Activated CD4-positive, alpha-beta memory T cell treated with anti-CD3 and anti-CD28 coated beads, Interleukin-2, amount 10 ng/mL, durations not matched to agents 7 days and 5 days (primary cell): ENCODE results near the gene JMJD1C. TPM values are rescaled to one million over a fixed set of nuclear protein-coding genes. Genes with fewer than 3 reads are reported as not detected.

Experiments
- CTCF ChIA-PET: fragments of 350-600 bp; sonication (Branson Sonifier 250); formaldehyde crosslinking; loops from one replicate; lab custom pipeline; 2021; ENCODE audit warnings: antibody characterized with exemption, inconsistent platforms; lab: Charles Lee
- POLR2A ChIA-PET: fragments of 350-600 bp; sonication (Branson Sonifier 250); formaldehyde crosslinking; loops from one replicate; lab custom pipeline; 2021; ENCODE audit warnings: antibody characterized with exemption; lab: Charles Lee
- DNase-seq: peaks from one replicate; pipeline ENCODE4 v3.0.0-alpha.2; 2020
- H3K27ac Mint-ChIP-seq: one replicate; pipeline ENCODE4 v1.8.0; 2021; ENCODE audit warnings: mild to moderate bottlenecking, mixed read lengths
- H3K27me3 Mint-ChIP-seq: one replicate; pipeline ENCODE4 v1.8.0; 2021; ENCODE audit warnings: mixed read lengths
- H3K36me3 Mint-ChIP-seq: one replicate; pipeline ENCODE4 v1.8.0; 2021; ENCODE audit warnings: low read depth, mixed read lengths
- H3K4me1 Mint-ChIP-seq: one replicate; pipeline ENCODE4 v1.8.0; 2021; ENCODE audit warnings: mixed read lengths
- H3K4me3 Mint-ChIP-seq: one replicate; pipeline ENCODE4 v1.8.0; 2021; ENCODE audit warnings: mild to moderate bottlenecking, mixed read lengths
- H3K9me3 Mint-ChIP-seq: one replicate; pipeline ENCODE4 v1.8.0; 2021; ENCODE audit warnings: mixed read lengths
- total RNA-seq, 2 experiments: library from RNA; stranded (reverse); gene quantifications; one replicate each; pipeline ENCODE4 v1.2.3, GENCODE V29; 2021

The JMJD1C gene
- total RNA-seq, 2 experiments from 2014 or later = 65.6 to 66.8 TPM

DNA sequence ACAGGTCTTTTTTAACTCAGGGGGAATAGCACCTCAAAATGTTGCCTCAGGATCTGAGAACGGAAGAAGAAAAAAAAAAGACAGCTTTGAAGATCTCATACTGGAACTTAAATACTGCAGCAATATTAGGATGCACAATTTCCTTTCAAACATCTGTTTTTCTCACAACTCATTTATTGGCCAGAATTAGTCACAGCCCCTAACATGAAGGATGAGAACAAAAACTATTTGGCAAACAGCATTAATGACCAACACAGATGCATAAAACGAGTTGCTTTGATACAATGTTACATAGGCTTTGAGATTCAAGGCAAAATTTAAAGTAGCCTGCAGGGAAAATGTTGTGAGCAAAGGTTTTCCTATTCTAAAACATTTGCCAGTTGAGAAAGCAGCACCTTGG, 36.5 kb downstream of the JMJD1C start:
- DNase-seq = no peak
- Mint-ChIP-seq H3K4me1 (peaks cover 15% of the 10 kb centered on the region), H3K27me3 (no peaks in the 10 kb centered on the region), H3K4me3 (no peak overlapping the region), H3K36me3 (peaks cover 20% of the 10 kb centered on the region), H3K9me3 (peaks cover 5% of the 10 kb centered on the region), H3K27ac (no peak overlapping the region)
- ChIA-PET POLR2A (no interaction called here), CTCF (no interaction called here)

DNA sequence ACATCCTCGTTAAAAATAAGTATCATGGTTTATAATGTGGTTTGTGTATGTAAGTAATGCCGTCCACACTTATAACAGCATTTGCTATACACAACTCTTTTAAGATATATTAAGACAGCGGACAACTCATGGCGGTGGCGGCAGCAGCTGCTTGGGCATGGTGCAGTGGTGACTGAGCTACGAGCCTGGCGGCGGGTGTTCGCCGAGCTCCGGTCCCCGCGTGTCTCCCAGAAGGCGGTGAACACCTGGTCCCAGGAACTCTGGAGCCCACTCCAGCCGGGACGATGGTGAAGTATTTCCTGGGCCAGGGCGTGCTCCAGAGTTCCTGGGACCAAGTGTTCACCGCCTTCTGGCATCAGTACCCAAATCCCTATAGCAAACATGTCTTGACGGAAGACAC, 38.8 kb downstream of the JMJD1C start:
- no peaks in the 10 kb centered on the region for H3K27me3 Mint-ChIP-seq
- POLR2A ChIA-PET = no interaction called here
- peaks cover 15% of the 10 kb centered on the region for H3K4me1 Mint-ChIP-seq
- DNase-seq = no peak
- peaks cover 14% of the 10 kb centered on the region for H3K36me3 Mint-ChIP-seq
- H3K9me3 Mint-ChIP-seq = peaks cover 2% of the 10 kb centered on the region
- CTCF ChIA-PET = no interaction called here
- no peak overlapping the region for H3K4me3 Mint-ChIP-seq
- no peak overlapping the region for H3K27ac Mint-ChIP-seq

DNA sequence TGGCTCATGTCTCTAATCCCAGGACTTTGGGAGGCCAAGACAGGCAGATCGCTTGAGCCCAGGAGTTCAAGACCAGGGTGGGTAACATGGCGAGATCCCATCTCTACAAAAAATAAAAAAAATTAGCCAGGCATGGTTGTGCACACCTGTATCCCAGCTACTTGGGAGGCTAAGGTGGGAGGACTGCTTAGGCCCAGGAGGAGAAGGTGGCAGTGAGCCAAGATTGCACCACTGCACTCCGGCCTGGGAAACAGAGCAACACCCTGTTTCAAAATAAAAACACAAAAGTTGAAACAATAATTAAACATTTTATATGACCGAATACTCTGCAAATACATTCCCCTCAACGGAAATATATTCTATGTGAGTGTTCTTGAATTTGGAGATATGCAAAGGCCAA, 40.3 kb downstream of the JMJD1C start:
- no peak for DNase-seq
- peaks cover 6% of the 10 kb centered on the region for H3K36me3 Mint-ChIP-seq
- no peaks in the 10 kb centered on the region for H3K9me3 Mint-ChIP-seq
- ChIA-PET POLR2A (no interaction called here), CTCF (no interaction called here)
- H3K27ac Mint-ChIP-seq = no peak overlapping the region
- peaks cover 22% of the 10 kb centered on the region for H3K4me1 Mint-ChIP-seq
- no peak overlapping the region for H3K4me3 Mint-ChIP-seq
- H3K27me3 Mint-ChIP-seq = no peaks in the 10 kb centered on the region

DNA sequence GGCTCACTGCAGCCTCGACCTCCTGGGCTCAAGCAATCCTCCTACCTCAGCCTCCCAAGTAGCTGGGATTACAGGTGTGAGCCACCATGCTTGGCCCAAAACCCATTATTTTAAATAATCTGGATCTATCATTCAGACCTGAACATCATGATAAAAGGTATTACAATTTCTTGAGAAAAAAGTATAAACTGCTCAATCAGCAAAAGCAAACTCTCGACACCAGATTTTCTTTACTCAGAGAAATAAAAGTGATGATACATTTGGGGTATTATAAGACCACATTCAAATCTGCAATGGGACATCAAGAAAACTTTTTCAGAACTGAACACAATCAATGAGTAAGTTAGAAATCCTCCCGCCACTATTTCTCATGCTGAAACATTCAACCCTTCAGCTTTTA, 41.2 kb downstream of the JMJD1C start:
- Mint-ChIP-seq H3K27me3 (no peaks in the 10 kb centered on the region), H3K36me3 (peaks cover 2% of the 10 kb centered on the region), H3K4me3 (no peak overlapping the region), H3K4me1 (peaks cover 20% of the 10 kb centered on the region), H3K27ac (no peak overlapping the region), H3K9me3 (no peaks in the 10 kb centered on the region)
- DNase-seq = no peak
- CTCF ChIA-PET = no interaction called here
- POLR2A ChIA-PET = no interaction called here

DNA sequence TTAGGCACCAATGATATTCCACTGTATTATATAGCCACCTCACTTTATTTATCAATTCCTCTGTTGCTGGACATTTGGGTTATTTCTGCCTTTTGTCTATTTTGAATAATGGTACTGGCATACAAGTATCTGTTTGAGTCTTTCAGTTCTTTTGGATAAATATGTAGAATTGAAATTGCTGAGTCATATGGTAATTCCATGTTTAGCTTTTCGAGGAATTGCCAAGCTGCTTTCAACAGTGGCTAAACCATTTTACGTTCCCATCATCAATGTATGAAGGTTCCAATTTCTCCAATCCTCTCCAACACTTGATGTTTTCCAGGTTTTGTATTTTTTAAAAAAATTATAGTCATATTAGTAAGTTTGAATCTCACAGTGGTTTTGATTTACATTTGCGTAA, 42.3 kb downstream of the JMJD1C start:
- H3K36me3 Mint-ChIP-seq = peaks cover 2% of the 10 kb centered on the region
- H3K4me3 Mint-ChIP-seq = no peak overlapping the region
- ChIA-PET POLR2A (no interaction called here), CTCF (no interaction called here)
- H3K9me3 Mint-ChIP-seq = no peaks in the 10 kb centered on the region
- no peaks in the 10 kb centered on the region for H3K27me3 Mint-ChIP-seq
- H3K27ac Mint-ChIP-seq = no peak overlapping the region
- DNase-seq = no peak
- H3K4me1 Mint-ChIP-seq = peaks cover 17% of the 10 kb centered on the region

DNA sequence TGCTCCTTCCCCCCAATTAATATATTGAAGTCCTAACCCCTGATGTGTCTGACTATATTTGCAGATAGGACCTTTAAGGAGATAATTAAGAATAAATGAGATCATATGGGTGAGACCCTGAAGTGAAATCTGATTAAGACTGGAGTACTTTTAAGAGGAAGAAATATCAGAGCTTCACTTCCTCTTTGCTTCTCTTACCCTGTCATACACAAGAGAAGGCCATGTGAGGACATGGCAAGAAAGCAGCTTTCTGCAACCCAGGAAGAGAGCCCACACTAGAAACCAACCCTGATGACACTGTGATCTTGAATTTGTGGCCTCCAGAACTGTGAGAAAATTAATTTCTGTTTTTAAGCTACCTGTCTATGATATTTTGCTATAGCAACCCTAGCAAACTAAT, 44.2 kb downstream of the JMJD1C start:
- Mint-ChIP-seq H3K4me1 (peaks cover 17% of the 10 kb centered on the region), H3K36me3 (no peaks in the 10 kb centered on the region), H3K9me3 (no peaks in the 10 kb centered on the region), H3K27me3 (no peaks in the 10 kb centered on the region), H3K4me3 (no peak overlapping the region), H3K27ac (peak overlapping the region; percentile 26)
- no peak for DNase-seq
- ChIA-PET CTCF (no interaction called here), POLR2A (interaction anchor here (0.8 kb wide), 1 partner anchor 154 kb away, joined by 3 read pairs; no protein-coding TSS in a partner anchor)

DNA sequence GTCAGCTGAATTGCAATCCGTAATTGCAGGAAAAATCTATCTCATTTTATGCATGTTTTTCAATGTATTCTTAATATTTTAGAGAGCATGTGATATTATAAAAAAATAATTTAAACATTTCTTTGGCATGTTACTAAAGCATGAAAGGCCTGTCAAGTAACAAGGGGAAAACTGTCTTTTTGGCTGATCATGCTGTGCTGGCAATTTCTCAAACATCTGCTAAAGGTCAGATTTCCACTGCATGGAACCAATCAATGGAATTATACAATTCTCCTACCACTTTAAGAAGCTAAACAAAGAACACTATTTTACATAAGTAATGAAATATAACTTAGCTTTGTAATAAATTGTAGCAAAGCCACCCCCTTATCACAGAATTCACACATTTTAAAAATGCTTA, 49.4 kb downstream of the JMJD1C start:
- no peak for DNase-seq
- Mint-ChIP-seq H3K4me1 (peaks cover 11% of the 10 kb centered on the region), H3K36me3 (no peaks in the 10 kb centered on the region), H3K4me3 (no peak overlapping the region), H3K27ac (no peak overlapping the region), H3K9me3 (no peaks in the 10 kb centered on the region), H3K27me3 (no peaks in the 10 kb centered on the region)
- CTCF ChIA-PET = no interaction called here
- POLR2A ChIA-PET = no interaction called here

DNA sequence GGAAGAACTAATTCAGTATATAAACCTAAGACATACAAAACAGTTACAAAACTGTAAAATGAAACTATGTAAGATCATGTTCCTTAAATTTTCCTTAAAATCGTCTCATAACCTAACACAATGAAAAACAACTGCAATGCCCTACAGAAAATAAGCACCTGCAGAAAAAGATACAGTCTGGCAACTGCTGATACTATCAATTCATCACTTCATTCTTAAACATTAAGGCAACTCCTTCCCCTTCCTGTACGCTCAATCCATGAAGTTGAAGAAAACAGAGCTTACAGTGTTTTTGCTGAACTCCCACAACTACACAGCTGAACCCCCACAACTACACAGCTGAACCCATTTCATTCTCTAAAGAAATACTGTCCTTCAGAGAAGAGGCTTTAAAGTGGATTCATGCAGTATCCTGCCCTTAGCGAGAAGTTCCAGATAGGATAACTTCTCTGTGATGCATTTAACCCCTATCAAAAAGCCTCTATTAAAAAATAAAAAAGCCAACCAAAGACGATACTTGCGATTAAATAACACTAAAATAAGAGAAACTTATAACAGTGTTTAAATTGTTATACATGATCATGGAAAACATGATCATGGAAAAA, 50.0 kb downstream of the JMJD1C start:
- H3K4me1 Mint-ChIP-seq = peaks cover 7% of the 10 kb centered on the region
- POLR2A ChIA-PET = no interaction called here

DNA sequence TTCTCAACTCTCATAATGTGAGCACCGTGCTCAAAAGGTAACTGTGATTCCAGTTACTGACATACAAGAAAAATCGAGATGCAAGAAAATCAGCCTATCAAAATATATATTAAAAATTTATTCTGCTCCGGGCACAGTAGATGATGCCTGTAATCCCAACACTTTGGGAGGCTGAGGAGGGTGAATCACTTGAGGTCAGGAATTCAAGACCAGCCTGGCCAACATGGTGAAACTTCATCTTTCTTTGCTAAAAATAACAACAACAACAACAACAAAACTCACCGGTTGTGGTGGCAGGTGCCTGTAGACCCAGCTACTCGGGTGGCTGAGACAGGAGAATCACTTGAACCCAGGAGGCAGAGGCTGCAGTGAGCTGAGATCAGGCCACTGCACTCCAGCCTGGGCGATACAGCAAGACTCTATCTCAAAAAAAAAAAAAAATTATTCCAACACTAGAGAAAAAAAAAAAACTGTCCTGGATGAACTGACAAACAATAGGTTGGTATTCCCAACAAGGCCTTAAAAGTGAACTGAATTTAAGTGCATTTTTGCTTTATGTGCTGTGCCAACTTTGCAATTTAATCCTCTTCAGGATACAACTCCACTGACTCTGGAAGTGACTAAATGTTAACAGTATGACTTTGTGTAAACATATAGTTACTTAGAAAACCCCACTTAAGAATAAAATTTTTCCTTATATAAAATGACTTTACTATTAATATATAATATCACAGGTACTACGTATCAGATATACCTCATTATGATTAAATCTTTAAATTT, 51.1 kb downstream of the JMJD1C start:
- Mint-ChIP-seq H3K4me1 (peaks cover 5% of the 10 kb centered on the region), H3K36me3 (no peaks in the 10 kb centered on the region), H3K9me3 (no peaks in the 10 kb centered on the region), H3K4me3 (no peak overlapping the region), H3K27ac (no peak overlapping the region), H3K27me3 (no peaks in the 10 kb centered on the region)
- POLR2A ChIA-PET = interaction anchor here (0.7 kb wide), 1 partner anchor 102 kb away, joined by 3 read pairs; no protein-coding TSS in a partner anchor
- DNase-seq = no peak
- CTCF ChIA-PET = no interaction called here

More for the DNA sequence above, 50.0 kb downstream of the JMJD1C start:
- DNase-seq = no peak
- no peaks in the 10 kb centered on the region for H3K9me3 Mint-ChIP-seq
- no peak overlapping the region for H3K27ac Mint-ChIP-seq
- H3K4me3 Mint-ChIP-seq = no peak overlapping the region
- H3K27me3 Mint-ChIP-seq = no peaks in the 10 kb centered on the region
- H3K36me3 Mint-ChIP-seq = no peaks in the 10 kb centered on the region
- CTCF ChIA-PET = no interaction called here

DNA sequence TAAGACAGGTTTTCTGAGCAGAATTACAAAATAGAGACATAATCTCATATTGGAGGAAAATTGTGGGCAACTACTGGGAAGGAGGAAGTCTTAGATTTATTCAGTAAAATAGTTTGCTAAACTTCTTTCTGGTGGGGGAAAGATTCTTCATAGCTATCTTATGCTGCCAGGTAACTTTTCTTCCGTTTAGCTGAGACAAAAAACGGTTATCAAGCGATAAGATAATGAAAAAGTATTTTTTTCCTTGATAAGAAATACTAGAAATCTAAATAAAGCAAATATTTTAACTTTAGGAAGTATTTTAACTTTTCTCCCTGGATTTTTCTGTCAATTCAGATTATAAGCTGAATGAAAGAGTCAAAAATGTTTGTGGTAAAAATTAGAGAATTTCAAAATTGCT, 52.3 kb downstream of the JMJD1C start:
- Mint-ChIP-seq H3K9me3 (no peaks in the 10 kb centered on the region), H3K27me3 (no peaks in the 10 kb centered on the region), H3K4me3 (no peak overlapping the region), H3K4me1 (peaks cover 5% of the 10 kb centered on the region), H3K27ac (no peak overlapping the region), H3K36me3 (no peaks in the 10 kb centered on the region)
- POLR2A ChIA-PET = no interaction called here
- no peak for DNase-seq
- CTCF ChIA-PET = no interaction called here

DNA sequence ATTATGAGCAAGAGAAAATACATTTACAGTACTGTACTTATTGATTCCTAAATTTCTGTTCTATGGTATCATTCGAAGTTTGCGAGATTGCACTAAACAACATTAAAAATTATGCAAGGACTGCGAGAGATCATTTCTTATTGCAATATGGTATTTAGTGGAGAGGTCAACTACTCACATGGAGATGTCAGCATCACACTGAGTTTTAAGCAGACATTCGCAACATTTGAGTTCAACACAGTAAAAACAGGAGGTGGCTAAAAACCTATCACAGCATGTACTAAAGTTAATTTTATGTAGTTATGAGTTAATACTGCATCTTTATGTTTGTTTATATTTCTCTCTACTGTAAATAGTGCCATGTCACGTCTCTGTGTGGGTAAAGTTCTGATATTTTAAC, 53.5 kb downstream of the JMJD1C start:
- no peak for DNase-seq
- no peak overlapping the region for H3K27ac Mint-ChIP-seq
- no peaks in the 10 kb centered on the region for H3K9me3 Mint-ChIP-seq
- no peak overlapping the region for H3K4me3 Mint-ChIP-seq
- no peaks in the 10 kb centered on the region for H3K27me3 Mint-ChIP-seq
- POLR2A ChIA-PET = no interaction called here
- CTCF ChIA-PET = interaction anchor here (0.7 to 1.1 kb wide), 3 partner anchors 36 to 236 kb away, joined by 3 read pairs; no protein-coding TSS in a partner anchor
- peaks cover 5% of the 10 kb centered on the region for H3K4me1 Mint-ChIP-seq
- no peaks in the 10 kb centered on the region for H3K36me3 Mint-ChIP-seq

DNA sequence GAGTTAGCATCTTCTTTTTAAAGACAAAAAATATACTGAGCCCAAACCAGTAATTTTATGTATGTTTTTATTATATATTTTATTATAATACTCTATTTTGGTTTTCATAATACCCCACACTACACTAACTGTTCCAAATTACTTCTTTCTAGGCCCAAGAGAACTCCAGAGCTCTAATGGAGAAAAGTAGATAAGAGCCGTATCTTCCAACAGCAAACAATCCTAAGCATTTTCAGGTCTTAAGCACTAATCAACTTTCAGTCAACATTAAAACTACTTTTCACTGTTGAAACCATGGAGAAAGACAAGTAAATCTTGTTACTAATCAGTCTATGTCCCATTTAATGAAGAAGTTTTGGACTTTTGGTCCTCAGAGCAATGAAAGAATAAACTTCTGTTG, 55.1 kb downstream of the JMJD1C start:
- DNase-seq = no peak
- H3K4me1 Mint-ChIP-seq = peaks cover 2% of the 10 kb centered on the region
- CTCF ChIA-PET = no interaction called here
- no peaks in the 10 kb centered on the region for H3K9me3 Mint-ChIP-seq
- H3K4me3 Mint-ChIP-seq = no peak overlapping the region
- H3K36me3 Mint-ChIP-seq = no peaks in the 10 kb centered on the region
- POLR2A ChIA-PET = no interaction called here
- no peaks in the 10 kb centered on the region for H3K27me3 Mint-ChIP-seq
- no peak overlapping the region for H3K27ac Mint-ChIP-seq

DNA sequence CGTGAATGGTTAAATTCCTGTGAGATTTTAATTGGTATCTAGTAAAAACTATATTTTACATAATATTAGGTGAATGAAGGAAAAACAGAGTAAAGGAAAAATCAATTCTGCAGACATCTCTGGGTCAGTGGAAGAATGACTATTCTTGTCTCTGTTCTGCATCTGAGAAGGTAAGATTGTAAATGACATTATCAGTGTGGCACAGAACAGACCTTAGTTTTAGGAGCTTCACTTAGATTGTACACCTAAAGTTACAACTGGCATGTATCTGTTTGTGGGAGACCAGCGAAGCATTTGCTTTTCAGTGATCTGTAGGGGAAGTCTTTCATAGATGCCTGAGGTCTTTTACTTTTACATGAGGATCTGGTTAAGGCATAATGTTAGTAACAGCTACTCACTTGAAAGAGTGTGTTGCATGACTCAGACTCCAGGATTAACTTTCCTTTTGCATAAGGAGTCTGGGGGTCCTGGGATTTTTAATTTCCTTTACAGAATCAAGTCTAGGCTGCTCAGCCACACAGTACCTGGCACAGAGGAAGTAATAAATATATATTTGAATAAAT, 56.2 kb downstream of the JMJD1C start:
- no peak overlapping the region for H3K4me3 Mint-ChIP-seq
- ChIA-PET POLR2A (no interaction called here), CTCF (no interaction called here)
- H3K4me1 Mint-ChIP-seq = no peaks in the 10 kb centered on the region
- no peaks in the 10 kb centered on the region for H3K36me3 Mint-ChIP-seq
- no peaks in the 10 kb centered on the region for H3K27me3 Mint-ChIP-seq
- no peak for DNase-seq
- H3K9me3 Mint-ChIP-seq = no peaks in the 10 kb centered on the region
- H3K27ac Mint-ChIP-seq = no peak overlapping the region
